Femur (tissue), 1 donor: ENCODE data around the gene LRRC8D.

ENCODE experiments used
- DNase-seq: peaks from one replicate; pipeline ENCODE4 v3.0.0-alpha.2; 2017

LRRC8D gene

DNA sequence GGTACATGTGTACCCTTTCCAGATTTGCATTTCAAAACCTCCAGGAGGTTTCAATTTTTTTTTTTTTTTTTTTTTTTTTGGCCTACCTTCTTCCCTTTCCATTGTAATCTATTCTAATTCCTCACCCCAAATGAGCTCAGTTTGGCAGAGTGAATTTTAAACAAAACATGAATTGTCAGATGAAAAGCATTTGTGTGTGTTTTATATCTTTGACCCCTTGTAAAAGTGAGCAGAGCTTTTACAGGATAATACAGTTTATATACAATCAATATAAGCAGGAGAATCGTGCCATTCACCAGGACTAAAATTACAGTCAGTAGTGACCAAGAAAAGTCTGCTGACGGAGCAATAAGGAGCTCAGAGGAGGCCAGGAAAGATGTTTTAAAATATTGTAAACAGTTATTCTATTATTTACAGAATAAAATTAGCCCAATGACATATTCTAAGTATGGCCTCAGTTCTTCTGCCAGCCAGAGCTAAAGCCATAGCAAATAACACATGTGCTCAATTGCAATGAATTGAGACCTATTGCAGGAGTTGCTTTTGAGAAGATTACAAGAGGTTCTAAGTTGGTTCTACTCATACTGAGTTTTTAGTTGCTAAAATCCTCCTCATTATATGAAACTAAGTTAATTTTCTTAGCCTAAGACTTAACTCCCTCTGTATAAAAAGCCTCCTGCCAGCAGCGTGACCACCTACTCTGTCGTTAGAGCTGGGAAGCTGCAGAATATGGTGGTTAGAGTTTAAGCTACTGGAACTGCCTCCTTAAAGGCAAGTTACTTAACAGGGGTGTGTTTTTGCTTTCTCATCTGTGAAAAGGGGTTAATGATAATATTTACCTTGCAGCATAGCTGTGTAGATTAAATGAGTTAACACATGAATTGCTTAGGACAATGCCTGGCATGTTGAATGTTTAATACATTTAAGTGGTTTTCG, 123.3 kb downstream of the LRRC8D start:
- no peak for DNase-seq

DNA sequence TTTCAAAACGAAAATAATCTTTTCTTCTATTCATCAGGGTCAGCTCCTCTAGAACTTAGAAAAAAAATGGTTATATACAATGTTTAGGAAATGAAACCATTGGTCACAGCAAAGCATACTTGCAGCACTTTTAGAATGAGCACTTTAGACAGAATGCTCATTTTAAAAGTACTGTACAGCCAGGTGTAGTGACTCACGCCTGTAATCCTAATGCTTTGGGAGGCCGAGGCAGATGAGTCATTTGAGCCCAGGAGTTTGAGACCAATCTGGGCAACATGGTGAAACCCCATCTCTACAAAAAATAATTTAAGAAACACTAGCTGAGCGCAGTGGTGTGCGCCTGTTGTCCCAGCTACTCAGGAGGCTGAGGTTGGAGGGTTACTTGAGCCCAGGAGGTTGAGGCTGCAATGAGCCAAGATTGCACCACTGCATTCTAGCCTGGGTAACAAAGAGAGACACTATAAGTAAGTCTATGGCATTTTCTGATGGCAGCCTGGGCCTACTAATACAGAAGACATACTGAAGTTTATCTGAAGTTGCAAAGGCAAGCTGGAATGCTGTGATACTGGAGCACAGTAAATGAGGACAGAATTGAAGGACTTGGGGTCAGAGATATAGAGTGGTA, 125.1 kb downstream of the LRRC8D start:
- no peak for DNase-seq

DNA sequence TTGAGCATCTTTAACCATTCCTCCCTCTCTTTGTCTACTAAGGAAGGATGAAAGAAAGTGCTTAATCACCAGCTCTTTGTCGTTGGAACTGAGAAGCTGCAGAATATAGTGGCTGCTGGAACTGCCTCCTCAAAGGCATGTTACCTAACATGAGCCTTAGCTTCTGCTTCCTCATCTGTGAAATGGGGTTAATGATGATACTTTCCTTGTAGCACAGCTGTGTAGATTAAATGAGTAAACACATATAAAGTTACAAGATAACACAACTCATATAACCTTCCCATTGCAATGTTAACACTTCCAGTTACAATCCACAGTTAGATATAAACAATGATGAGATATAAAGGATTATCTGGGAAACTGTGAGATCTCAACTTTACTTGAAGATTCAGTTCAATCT, 125.7 kb downstream of the LRRC8D start:
- DNase-seq: no peak

DNA sequence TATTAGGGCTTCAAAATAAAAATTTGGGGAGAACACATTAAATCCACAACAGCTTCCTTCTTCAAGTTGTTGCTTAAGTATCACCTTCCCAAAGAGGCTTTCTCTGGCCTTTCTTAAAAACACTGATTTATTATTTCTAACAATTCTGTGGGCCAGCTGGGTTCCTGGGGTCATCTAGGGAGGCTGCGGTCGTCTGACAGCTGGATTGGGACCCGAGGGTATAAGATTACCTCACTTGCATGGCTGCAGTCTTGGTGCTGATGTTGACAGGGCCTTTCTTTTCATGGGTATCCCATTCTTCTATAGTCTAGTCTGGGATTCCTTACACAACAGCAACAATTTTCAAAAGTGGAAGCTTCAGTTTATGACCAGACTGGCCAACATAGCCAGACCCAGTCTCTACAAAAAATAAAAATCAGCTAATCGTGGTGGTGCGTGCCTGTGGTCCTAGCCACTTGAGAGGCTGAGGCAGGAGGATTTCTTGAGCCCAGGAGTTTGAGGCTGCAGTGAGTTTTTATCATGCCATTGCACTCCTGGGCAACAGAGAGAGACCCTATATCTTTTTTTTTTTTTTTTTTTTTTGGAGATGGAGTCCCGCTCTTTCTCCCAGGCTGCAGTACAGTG, 128.0 kb downstream of the LRRC8D start:
- DNase-seq: no peak

DNA sequence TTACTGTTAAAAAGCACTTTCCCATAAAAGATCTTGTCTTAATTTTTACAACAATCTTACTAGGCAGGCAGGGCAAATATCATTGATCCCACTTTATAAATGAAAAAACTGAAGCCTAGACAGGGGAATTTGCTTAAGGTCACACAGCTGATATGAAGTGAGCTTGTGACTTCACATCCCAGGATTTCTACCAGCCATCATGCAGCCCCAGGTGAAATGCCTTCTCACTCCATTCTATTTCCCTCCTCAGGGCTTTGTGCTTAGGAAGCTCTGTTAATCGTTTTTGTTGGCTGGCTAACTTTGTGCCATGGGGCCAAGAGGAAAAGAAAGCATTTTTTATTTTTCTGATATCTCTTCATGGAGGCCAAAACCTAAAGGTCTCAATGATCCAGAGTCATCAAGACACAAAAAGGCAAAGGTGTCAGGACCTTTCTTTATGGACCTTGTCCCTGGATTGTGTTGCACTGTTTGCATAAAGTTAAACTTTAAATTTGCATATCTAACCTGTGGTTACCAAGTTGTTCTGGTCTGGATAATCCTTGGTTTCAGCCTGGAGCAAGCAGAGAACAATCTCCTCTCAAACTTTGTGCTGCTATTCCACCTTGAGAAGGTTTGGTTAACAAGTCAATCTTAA, 129.3 kb downstream of the LRRC8D start:
- DNase-seq: no peak

DNA sequence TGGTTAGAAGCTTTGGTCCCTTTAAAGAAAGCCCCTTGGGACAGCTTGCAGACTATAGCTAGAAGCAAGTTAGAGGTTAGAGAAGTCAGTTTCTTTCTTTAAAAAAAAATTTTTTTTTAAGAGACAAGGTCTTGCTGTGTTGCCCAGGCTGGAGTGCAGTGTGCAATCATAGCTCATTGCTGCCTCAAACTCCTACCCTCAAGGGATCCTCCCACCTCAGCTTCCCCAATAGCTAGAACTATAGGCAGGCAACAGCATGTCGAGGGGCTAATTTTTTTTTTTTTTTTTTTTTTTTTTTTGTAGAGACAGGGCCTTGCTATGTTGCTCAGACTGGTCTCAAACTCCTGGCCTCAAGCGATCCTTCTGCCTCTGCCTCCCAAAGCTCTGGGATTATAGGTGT, 129.9 kb downstream of the LRRC8D start:
- no peak for DNase-seq

DNA sequence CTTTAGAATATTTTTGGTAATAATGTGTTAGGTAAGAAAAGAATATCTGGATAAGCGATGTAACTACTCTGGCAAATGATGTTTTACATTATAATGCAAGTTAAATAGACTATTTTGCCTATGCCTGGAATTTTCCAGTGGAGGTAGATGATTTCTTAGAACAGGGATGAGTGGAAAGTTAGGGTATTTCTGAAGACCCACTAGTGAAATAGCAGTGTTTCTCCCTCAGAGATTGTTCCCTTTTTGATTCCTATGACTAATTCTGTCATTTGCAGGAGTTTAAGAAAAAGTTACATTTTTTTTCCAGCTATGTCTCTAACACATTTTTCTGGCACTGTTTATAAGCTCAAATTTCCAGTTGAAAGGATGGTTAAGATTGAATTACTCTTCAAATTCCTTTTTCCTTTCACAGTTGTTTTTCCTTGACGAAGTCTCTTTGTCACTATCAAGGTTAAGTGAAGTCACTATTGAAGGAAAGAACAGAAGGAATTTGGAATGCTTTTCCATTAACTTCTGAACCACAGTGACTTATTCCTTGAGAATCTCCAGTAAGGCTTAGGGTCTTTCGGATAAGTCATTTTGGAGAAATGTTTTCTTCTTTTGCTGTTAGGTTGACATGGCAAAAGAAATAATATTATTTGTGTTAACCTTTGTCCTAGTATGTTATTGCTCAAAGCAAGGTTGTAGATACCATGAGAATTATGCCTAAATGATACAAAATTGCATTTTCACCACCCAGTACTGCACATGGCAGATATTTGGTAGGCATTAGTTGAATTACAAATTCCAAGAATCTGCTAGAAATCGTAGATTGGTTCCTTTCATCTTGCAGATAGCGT, 131.2 kb downstream of the LRRC8D start:
- DNase-seq: no peak

GRCh38 chr1:89952605-89953130, 131.8 kb downstream of the LRRC8D start:
- DNase-seq: no peak

GRCh38 chr1:89953131-89953626, 132.3 kb downstream of the LRRC8D start:
- DNase-seq: no peak

GRCh38 chr1:89953929-89954328, 133.1 kb downstream of the LRRC8D start:
- no peak for DNase-seq

- no peak for DNase-seq
Measured at GRCh38 chr1:89954401-89954800, 133.6 kb downstream of the LRRC8D start.

- no peak for DNase-seq
Measured at GRCh38 chr1:89955311-89956205, 134.7 kb downstream of the LRRC8D start.

DNA sequence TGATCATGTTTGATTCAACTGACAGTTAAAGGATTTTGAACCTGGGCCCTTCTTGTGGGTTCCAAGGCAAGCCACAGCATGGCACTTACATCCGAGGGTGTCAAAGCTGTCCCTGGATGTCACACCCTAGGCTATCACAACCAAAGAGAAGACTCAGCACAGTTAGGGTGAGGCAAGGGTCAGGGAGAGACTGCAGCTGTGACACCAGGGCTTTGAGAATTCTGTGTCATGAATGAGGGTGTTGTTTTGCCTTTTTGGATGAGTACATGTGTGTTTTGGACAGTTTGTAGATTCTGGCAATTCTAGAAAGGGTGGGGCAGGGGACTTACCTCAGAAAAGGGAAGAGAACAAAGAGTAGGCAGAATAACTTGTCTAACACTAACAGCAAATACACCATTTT, 136.3 kb downstream of the LRRC8D start:
- DNase-seq: no peak

- DNase-seq: no peak
Measured at GRCh38 chr1:89958851-89959654, 138.2 kb downstream of the LRRC8D start.

GRCh38 chr1:89959719-89960118, 138.9 kb downstream of the LRRC8D start:
- DNase-seq: no peak

DNA sequence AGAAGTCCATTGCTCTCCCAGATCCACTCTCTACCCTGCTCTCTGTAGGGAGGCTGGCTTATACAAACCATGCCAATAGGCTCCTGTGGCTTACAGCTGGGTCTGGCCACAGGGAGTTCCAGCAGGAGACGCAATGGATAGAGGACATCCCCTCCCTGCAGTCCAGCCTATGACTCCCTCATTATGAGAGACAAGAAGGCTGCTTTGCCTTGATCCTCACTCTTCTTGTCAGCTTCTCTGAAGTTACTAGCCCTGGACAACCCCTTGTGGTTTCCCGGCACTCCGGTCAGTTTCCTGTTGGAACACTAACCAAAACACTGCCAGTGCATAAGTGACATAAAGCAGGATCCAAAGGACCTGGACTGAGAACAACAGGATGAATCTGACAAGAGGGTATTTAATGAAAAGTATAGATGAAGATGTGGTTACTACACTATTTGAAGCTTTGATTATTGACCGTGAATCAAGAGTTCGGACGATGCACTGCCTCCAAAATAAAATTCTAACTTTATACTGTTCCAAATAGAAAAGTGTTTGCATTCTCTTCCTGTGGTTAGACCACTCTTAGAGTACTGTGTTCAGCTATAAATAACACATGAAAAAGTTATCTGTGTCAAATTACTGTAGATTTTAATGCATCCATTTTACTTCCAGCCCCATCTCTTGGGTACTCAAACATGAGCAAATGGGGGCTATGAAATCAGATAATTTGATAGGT, 141.4 kb downstream of the LRRC8D start:
- DNase-seq: no peak

DNA sequence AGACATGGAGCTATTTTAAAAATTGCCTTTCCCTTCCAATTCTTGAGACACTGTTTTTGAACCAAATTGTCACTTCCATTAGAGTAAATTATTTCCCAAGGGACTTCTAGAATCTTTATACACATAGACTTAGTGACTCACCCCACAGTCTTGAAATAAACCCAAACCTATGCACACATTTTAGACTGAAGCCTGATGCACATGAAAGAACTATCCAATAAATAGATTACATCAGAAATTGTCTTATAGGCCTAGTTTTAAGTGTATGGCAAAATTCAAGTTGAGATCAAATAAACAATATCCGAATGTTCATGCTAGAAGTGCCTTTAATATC, 141.9 kb downstream of the LRRC8D start:
- no peak for DNase-seq

- no peak for DNase-seq
Measured at GRCh38 chr1:89965193-89965768, 144.4 kb downstream of the LRRC8D start.

GRCh38 chr1:89966656-89967055, 145.8 kb downstream of the LRRC8D start:
- DNase-seq: no peak
